Measurements from ENCODE around the gene NXF2B.
"Not testable (repeated sequence)": the region's sequence is repeated elsewhere in the genome, so short reads cannot be mapped to it uniquely, and the experiment has no call there.

The NXF2B gene, protein sequence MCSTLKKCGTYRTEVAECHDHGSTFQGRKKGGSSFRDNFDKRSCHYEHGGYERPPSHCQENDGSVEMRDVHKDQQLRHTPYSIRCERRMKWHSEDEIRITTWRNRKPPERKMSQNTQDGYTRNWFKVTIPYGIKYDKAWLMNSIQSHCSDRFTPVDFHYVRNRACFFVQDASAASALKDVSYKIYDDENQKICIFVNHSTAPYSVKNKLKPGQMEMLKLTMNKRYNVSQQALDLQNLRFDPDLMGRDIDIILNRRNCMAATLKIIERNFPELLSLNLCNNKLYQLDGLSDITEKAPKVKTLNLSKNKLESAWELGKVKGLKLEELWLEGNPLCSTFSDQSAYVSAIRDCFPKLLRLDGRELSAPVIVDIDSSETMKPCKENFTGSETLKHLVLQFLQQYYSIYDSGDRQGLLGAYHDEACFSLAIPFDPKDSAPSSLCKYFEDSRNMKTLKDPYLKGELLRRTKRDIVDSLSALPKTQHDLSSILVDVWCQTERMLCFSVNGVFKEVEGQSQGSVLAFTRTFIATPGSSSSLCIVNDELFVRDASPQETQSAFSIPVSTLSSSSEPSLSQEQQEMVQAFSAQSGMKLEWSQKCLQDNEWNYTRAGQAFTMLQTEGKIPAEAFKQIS

GRCh38 chrX:102439908-102440307 is at the start of gene NXF2B:
Gene NXF2B, minus strand, starts transcription at chrX:102440008. Its CDS starts 59,972 bp downstream, at chrX:102380036.
- DNase-seq, result not testable (repeated sequence)

DNA sequence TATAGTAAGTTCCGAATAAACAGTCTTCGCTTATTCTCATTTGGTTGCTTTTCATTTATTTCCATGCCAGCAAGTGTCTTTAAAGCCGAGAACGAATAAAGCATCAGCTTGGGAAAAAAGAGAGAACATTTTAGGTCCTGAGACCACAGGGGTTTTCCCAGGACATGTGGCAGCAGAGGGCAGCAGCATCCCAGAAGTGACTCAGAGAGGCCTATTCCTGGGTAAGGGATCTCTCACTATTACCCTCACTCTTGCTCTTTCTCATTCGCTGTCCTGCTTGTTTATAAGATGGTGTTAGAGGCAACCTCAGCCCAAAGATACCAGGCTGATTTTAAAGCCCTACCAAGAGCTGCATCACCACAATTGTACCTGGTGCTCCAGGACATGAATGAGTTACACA is 39.0 kb upstream of the NXF2B start:
- DNase-seq, result not testable (repeated sequence)

DNA sequence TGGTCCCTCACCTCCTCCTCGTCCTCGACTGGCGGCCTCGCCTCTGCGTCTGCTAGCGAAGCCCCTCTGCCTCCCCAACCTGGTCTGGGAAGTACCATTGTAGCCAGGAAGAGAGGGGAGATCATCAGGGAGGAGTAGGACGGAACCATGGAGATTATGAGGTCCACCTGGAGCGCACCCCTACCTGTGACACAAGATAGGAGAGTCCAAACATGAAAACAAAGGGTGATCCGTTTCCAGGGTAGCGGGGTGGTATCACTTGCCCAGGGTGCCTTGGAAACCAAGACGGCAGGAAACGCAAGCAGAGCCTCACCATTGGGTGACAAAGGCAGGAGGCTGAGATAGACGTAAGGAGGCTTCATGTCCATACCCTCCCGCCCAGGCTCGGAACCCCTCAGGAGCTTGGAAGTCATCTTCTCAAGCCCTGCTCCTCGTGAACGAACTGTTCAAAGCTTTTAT is 32.0 kb upstream of the NXF2B start, which contains the start of gene TCP11X2:
Gene TCP11X2 (minus strand): TSS at position 51 of the 459 bp plus-strand sequence.
- DNase-seq, result not testable (repeated sequence)

- DNase-seq, result not testable (repeated sequence)
Measured at GRCh38 chrX:102470215-102470614, 30.4 kb upstream of the NXF2B start.

DNA sequence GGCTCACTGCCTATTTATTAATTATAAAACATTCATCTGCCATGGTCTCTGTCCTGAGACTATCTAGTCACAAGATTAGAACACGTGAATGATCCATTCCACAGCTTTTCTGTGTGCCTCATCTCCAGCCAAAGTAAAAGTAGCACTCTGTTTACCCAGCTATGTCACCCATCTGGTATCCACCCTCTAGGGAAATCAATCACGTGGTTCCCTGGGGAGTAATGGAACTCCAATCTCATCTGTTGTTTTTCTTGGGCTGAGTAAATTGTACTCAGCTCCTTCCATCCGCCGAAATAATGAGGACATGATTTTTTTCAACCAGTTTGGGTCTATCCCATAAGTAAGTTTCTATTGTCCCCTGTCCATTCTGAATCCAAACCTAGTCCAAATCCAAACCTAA is 18.8 kb upstream of the NXF2B start:
- not testable (repeated sequence) for DNase-seq

DNA sequence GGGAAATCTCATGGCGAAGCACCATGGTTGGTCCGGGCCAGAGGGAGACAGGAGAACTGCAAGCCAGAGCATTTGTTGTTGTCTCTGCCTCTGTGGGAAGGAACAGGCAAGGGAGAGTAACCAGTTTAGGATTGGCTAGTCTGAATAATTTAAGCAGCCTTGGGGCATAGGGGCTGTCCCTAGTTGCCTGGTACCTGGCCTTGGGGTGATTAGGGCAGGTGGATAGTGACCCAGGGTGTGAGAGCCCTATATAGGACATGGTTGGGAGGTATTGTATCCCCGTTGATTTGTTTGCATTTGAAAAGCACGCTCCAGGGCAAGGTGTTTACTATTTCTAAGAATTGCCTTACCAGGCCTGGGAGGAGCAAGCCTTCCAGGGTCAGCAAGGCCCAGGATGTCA is 25.3 kb downstream of the NXF2B start:
- DNase-seq, result not testable (repeated sequence)

GRCh38 chrX:102345916-102346315 is 93.9 kb downstream of the NXF2B start:
- peak; percentile 60 for DNase-seq

DNA sequence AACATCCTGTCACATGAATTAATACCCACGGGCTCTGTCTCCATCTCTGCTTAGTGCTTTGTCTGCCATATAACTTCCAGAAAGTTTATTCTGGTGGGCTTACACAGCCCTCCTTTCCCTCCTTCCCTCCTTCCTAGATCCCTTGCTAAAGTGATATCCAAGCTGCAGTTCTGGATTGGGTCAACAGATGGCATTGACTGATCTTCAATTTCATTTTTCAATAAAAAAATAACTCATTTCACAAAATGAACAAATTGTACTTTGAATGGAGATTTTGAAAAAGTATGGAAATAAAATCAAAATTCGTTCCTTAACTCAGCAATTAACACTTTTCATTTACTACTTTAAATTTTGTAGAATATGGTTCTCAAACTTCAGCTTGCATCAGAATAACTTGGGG is 97.9 kb downstream of the NXF2B start:
- DNase-seq, result no peak

DNA sequence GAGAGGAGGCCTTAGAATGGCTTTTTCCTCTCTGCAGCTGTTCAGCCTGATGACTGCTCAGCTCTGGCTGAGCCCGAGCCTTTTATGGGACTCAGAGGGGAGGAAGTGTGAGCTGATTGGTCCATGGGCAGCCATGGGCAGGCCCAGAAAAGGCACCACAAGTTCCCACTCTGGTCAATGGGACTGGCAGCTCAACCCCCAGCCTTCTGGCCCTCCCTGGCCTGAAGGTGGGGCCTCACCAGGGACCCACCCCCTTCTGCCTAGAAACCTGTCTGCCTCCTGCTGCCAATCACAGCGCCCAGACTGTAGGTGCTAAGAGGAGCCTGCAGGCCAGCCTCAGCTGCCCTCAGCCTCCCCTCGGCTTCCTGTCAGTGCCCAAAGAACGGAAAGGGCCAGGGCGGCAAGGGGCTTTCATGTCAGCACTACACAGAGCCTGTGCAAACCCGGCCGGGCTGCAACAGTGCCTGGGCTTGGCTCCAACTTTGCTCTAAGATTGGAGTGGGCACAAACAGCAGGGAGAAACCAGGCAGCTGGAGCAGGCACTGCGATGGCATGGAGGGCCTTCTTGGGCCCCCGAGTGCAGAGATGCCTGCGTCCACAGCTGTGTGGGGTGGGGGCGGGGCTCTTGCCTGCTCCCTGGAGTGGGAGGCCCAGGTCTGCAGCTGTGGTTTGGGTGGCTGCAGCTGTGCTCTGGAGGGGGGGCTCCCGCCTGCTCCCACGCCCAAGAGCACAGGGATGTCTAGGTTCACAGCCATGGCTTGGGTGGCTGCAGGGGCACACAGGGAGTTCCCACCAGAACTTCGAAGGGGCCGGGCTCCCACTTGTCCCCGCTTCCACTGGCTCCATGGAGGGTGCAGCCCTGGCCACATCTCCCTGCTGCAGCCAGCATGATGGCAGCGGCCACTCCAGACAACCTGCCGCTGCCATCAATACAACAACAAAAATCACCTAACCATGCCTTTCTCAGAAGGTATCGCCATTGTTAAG is 100.2 kb downstream of the NXF2B start:
- DNase-seq, result peak; percentile 5

DNA sequence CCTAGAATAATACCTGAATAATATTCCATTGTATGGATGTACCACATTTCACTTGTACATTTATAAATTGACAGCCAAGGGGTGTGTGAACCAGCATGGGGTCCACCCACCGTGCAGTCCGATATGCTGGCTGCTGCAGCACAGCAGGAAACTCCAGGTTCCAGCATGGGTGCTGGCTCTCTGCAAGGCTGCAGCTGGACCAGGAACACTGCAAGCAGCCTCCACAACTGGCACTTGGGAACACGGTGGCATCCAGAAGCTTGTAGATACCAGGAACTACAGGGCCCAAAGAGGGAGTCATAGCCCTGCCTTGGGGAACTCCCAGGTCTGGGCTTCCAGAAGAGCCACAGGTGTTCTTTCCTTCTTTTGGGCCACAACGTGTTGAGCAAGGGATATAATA is 101.6 kb downstream of the NXF2B start:
- no peak for DNase-seq
